ENCODE data around the gene HCN4.

The HCN4 gene

GRCh38 chr15:73323956-73324355, 44.8 kb downstream of the HCN4 start:
- no peak for DNase-seq (ENCODE audit: low spot score)
- TF ChIP-seq, protein P1, sequence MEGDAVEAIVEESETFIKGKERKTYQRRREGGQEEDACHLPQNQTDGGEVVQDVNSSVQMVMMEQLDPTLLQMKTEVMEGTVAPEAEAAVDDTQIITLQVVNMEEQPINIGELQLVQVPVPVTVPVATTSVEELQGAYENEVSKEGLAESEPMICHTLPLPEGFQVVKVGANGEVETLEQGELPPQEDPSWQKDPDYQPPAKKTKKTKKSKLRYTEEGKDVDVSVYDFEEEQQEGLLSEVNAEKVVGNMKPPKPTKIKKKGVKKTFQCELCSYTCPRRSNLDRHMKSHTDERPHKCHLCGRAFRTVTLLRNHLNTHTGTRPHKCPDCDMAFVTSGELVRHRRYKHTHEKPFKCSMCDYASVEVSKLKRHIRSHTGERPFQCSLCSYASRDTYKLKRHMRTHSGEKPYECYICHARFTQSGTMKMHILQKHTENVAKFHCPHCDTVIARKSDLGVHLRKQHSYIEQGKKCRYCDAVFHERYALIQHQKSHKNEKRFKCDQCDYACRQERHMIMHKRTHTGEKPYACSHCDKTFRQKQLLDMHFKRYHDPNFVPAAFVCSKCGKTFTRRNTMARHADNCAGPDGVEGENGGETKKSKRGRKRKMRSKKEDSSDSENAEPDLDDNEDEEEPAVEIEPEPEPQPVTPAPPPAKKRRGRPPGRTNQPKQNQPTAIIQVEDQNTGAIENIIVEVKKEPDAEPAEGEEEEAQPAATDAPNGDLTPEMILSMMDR (IDR thresholded peaks at IDR 0.05; ENCODE audit: extremely low read depth, missing control alignments) = no peak

DNA sequence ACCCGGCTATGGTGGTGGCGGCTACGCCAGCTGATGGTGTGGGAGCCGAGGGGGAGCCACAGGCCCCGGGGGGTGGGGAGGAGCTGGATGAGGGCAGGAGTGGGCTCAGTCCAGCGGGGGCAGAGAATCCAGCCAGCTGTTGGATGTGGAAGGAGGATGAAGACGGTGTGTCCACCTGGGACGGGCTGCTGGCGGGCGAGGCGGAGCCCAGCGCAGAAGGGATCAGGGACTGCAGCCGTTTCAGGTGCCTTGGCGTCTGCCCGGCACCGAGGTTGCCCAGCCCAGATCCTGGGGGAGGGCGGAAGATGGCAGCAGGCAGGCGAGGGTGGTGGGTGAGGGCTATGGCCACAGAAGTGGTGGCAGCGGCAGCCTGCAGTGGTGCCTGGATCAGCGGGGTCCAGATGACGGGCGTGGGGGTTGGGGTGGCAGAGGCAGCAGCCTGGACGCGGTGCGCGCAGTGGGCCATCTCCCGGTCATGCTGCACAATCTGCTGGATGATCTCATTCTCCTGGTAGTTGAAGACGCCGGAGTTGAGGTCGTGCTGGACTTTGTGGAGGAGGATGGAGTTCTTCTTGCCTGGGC, 45.3 kb downstream of the HCN4 start:
- no peak for DNase-seq (ENCODE audit: low spot score)
- TF ChIP-seq, protein P1 (IDR thresholded peaks at IDR 0.05; ENCODE audit: extremely low read depth, missing control alignments) = no peak

GRCh38 chr15:73322665-73323373, 45.9 kb downstream of the HCN4 start:
- DNase-seq (ENCODE audit: low spot score) = no peak
- TF ChIP-seq, protein P1 (IDR thresholded peaks at IDR 0.05; ENCODE audit: extremely low read depth, missing control alignments) = no peak

DNA sequence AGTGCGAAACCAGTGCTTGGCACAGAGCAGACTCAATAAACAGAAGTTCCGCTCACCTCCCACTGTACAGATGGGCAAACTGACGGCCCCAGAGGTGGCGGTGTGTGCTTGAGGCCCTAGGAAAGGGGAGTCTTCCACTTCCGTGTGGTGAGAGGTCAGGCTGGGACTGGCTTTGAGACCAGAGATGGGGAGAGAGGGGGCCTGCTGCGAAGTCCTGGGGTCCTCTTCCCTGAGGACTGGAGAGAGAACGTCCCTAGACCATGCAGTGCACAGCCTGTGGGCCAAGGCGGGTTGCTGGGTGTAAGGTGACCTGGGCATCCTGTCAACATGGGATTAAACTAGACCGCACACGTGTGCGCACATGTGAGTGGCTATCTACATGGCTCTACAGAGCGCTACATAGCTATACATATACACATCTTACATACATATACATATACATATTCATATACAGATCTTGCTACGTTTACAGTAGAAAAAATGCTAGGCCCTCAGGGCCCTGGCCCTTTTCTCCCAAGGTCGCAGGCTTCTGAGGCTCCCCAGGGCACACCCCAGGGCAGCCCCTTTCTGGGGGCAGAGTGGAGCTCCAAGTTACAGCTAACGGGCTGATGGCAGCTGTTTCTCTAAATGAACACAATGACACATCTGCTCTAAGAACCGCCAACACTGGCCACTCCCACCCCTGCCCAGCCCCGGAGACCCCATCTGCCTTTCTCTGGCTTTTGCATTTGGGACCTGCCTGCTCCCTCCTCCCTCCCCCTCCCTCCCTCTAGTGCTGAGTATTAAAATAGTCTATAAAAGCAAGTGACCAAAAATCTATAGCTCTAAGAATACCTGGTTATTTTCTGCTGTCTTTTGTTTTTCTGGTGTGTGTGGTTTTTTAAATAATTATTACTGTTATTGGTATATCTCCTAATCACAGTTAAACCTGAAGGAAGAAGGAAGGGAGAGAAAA, 47.0 kb downstream of the HCN4 start:
- no peak for DNase-seq (ENCODE audit: low spot score)
- TF ChIP-seq, protein P1 (IDR thresholded peaks at IDR 0.05; ENCODE audit: extremely low read depth, missing control alignments) = no peak

DNA sequence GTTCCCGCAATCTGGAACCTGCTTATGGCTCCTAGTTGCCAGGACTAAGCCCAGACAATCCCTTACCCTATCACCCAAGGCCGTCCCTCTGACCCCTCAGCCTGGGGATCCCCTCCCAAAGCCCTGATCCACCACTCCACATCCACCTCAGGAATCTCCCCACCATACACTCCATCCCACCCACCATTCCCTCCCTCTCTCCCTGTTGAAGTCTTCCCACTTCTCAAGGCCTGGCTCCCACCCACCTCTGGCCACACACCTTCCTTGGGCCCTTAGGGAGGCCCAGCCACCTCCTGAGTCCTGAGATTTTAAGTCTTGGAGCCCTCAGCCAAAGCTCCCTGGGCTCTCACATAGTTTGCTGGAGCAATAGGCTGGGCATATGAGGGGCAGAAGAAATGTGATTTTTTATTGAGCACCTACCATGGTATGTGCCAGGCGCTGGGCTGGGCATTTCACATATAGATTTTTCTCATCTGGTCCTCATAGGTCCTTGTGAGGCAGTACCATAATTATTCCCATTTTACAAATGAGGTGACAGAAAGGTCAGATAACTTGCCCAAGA, 48.1 kb downstream of the HCN4 start:
- TF ChIP-seq, protein P1 (IDR thresholded peaks at IDR 0.05; ENCODE audit: extremely low read depth, missing control alignments) = no peak
- no peak for DNase-seq (ENCODE audit: low spot score)

- DNase-seq (ENCODE audit: low spot score) = no peak
- TF ChIP-seq, protein P1 (IDR thresholded peaks at IDR 0.05; ENCODE audit: extremely low read depth, missing control alignments) = no peak
These were observed 49.1 kb downstream of the HCN4 start for GRCh38 chr15:73319460-73320245.
